Measurements from ENCODE around the gene KCNN1. TPM values are rescaled to one million over a fixed set of nuclear protein-coding genes. Genes with fewer than 3 reads are reported as not detected.

Gene KCNN1
- total and polyA plus RNA-seq, 2 of the 13 experiments (the other 11 are each of a cell fraction or from before 2014, with no cell fraction given), result 0.04 TPM; not detected in 1

GRCh38 chr19:18013210-18014111, 46.6 kb downstream of the KCNN1 start (continued):
- TF ChIP-seq ZNF749 (CRISPR knock-in tag; IDR thresholded peaks at IDR 0.05; ENCODE audit: borderline replicate concordance) (no peak), RNF219 (CRISPR knock-in tag; IDR thresholded peaks at IDR 0.05) (no peak), CC2D1A (CRISPR knock-in tag; IDR thresholded peaks at IDR 0.05) (no peak), ATF6 (CRISPR knock-in tag; conservative IDR thresholded peaks at IDR 0.05) (no peak), CCAR2 (optimal IDR thresholded peaks at IDR 0.05; ENCODE audit: low read depth, low read length) (no peak), ZNF609 (CRISPR knock-in tag; IDR thresholded peaks at IDR 0.05; ENCODE audit: borderline replicate concordance) (peak; percentile 28; the same call in 1 of the 2 replicates), JUNB (CRISPR knock-in tag; IDR thresholded peaks at IDR 0.05; ENCODE audit: borderline replicate concordance) (no peak), NCOA1 (CRISPR knock-in tag; IDR thresholded peaks at IDR 0.05) (no peak), WIZ (CRISPR knock-in tag; IDR thresholded peaks at IDR 0.05) (no peak), ONECUT2 (CRISPR knock-in tag; IDR thresholded peaks at IDR 0.05) (no peak), ZNF703 (CRISPR knock-in tag; IDR thresholded peaks at IDR 0.05; ENCODE audit: borderline replicate concordance) (no peak), RARG (CRISPR knock-in tag; IDR thresholded peaks at IDR 0.05; ENCODE audit: low read depth) (no peak), XRCC5 (optimal IDR thresholded peaks at IDR 0.05; ENCODE audit: low read length) (peak; percentile 88), HMG20B (CRISPR knock-in tag; conservative IDR thresholded peaks at IDR 0.05) (peak; percentile 38; the same call in 1 of the 2 replicates), GLMP (CRISPR knock-in tag; IDR thresholded peaks at IDR 0.05; ENCODE audit: borderline replicate concordance) (no peak), TFAP4 (IDR thresholded peaks at IDR 0.05; ENCODE audit: borderline replicate concordance, low read depth) (peak; percentile 79)
